Measurements from ENCODE around the gene UNC13C.

The UNC13C gene

GRCh38 chr15:54289590-54290136, 311.4 kb downstream of the UNC13C start:
- no peak for DNase-seq (ENCODE audit: low read depth)
- TF ChIP-seq, protein P1, sequence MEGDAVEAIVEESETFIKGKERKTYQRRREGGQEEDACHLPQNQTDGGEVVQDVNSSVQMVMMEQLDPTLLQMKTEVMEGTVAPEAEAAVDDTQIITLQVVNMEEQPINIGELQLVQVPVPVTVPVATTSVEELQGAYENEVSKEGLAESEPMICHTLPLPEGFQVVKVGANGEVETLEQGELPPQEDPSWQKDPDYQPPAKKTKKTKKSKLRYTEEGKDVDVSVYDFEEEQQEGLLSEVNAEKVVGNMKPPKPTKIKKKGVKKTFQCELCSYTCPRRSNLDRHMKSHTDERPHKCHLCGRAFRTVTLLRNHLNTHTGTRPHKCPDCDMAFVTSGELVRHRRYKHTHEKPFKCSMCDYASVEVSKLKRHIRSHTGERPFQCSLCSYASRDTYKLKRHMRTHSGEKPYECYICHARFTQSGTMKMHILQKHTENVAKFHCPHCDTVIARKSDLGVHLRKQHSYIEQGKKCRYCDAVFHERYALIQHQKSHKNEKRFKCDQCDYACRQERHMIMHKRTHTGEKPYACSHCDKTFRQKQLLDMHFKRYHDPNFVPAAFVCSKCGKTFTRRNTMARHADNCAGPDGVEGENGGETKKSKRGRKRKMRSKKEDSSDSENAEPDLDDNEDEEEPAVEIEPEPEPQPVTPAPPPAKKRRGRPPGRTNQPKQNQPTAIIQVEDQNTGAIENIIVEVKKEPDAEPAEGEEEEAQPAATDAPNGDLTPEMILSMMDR (conservative IDR thresholded peaks at IDR 0.05; ENCODE audit: control insufficient read depth, insufficient read depth, low read depth, low read length) = no peak

DNA sequence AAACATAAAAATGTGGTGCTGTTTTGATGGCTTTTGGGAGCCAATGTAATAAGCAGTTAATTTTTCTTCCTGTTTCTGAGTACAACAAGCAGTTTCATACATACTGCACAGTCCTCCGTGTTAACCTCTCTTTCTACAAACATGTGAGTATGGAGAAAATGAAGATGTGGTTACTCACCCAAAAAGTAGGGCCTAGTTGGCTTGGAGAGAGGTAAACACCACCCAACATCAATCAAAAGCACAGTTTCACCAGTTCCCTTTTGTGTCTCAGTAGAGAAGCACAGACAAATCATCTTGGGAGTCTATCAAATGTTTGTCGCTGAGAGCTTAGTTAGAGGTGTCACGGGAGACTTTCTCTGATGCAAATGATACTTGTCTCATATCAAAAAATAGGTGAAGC, 320.2 kb downstream of the UNC13C start:
- DNase-seq (ENCODE audit: low read depth) = no peak
- TF ChIP-seq, protein P1 (conservative IDR thresholded peaks at IDR 0.05; ENCODE audit: control insufficient read depth, insufficient read depth, low read depth, low read length) = no peak
- H3K4me3 ChIP-seq (ENCODE audit: control insufficient read depth, low read depth, low read length) = no peak overlapping the region

More at GRCh38 chr15:54289590-54290136, 311.4 kb downstream of the UNC13C start:
- no peak overlapping the region for H3K4me3 ChIP-seq (ENCODE audit: control insufficient read depth, low read depth, low read length)

GRCh38 chr15:54304321-54304720, 326.1 kb downstream of the UNC13C start:
- TF ChIP-seq, protein P1 (conservative IDR thresholded peaks at IDR 0.05; ENCODE audit: control insufficient read depth, insufficient read depth, low read depth, low read length) = no peak
- DNase-seq (ENCODE audit: low read depth) = no peak
- H3K4me3 ChIP-seq (ENCODE audit: control insufficient read depth, low read depth, low read length) = no peak overlapping the region

DNA sequence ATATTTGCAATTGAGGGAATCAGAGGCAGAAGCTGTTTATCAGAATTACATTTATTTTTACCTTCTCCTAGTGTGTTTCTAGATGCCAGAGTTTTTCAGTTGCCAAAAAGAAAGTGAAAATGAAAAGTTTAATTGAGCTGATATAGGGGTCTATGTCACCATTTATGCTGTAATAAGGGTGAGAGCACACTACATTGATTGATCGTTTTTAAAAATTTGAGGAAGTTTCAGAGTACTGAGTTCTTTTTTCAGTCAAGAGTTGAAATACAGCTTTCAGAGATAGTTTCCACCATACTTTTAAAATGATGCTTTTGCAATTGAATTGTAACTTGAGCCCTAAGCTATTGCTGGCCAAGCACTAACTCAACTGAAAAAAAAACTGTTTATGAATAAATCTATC, 326.9 kb downstream of the UNC13C start:
- no peak for DNase-seq (ENCODE audit: low read depth)
- TF ChIP-seq, protein P1 (conservative IDR thresholded peaks at IDR 0.05; ENCODE audit: control insufficient read depth, insufficient read depth, low read depth, low read length) = no peak
- no peak overlapping the region for H3K4me3 ChIP-seq (ENCODE audit: control insufficient read depth, low read depth, low read length)

DNA sequence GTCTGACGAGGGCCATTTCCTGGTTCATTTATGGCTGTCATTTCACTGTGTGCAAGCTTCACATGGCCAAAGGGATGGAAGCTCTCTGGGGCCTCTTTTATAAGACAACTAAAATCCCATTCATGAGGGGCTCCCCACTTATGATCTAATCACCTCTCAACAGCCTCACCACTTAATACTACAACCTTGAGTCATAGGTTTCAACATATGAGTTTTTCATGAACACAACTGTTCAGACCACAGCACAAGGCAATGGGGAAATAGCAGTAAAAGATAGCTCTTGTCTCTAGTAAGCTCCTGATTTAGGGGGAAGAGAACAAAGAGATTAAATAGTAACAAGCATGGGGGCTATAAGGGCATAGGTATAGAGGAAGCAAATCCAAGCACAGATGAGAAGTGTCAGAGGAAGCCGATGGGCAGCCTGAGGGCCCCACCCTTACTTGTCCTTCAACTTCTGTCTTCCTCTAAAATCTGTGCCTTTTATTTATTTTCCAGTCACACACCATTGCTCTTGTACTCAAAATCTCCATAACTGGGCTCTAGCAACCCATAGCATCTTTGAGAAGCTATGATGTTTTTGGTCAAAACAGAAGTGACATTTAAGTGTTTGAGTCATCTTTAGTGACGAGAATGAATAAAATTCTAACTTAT, 329.1 kb downstream of the UNC13C start:
- TF ChIP-seq, protein P1 (conservative IDR thresholded peaks at IDR 0.05; ENCODE audit: control insufficient read depth, insufficient read depth, low read depth, low read length) = no peak
- H3K4me3 ChIP-seq (ENCODE audit: control insufficient read depth, low read depth, low read length) = no peak overlapping the region
- DNase-seq (ENCODE audit: low read depth) = no peak

DNA sequence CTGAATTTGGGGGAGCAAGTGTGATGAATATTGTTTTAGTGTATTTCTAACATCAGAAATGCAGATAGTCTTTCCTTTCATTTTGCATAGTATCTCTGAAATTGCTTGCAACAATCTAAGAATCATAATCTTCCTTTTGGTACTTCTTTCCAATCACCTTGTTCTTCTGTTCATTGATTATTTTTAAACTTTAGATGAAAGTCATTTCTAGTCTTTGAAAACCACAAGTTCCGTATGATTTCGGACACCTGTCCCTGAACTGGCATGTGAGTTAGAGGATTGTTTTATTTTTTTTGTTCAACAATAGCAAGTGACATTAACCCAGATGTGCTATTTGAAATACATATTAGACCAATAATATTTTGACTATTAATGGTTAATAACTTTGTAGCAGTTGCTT, 329.7 kb downstream of the UNC13C start:
- TF ChIP-seq, protein P1 (conservative IDR thresholded peaks at IDR 0.05; ENCODE audit: control insufficient read depth, insufficient read depth, low read depth, low read length) = no peak
- DNase-seq (ENCODE audit: low read depth) = no peak
- no peak overlapping the region for H3K4me3 ChIP-seq (ENCODE audit: control insufficient read depth, low read depth, low read length)
